Measurements from ENCODE around the gene FAM78B.

The FAM78B gene

GRCh38 chr1:166064951-166065350 is 101.8 kb downstream of the FAM78B start:
- no peak for DNase-seq (ENCODE audit: low spot score)

GRCh38 chr1:166064313-166064926 is 102.4 kb downstream of the FAM78B start:
- DNase-seq (ENCODE audit: low spot score) = no peak

DNA sequence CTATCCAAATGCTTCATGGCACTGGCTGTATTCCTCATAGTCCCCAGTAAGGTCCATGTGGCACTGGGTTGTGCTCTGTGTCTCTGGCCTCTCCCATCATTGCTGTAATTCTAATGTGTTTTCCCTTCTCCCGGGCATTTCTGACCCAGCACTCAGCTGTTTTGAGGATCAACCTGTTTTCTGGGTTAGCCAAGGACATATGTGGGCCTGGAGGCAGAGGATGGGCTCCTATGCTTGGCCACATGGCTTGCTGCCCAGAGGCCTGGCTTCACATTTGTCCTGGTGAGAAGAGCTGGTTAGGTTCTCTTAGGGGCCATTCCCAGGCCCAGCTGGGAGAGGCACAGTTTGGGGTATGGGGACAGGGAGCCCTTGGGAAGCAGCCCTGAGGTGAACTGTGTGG is 103.1 kb downstream of the FAM78B start:
- DNase-seq (ENCODE audit: low spot score) = no peak

DNA sequence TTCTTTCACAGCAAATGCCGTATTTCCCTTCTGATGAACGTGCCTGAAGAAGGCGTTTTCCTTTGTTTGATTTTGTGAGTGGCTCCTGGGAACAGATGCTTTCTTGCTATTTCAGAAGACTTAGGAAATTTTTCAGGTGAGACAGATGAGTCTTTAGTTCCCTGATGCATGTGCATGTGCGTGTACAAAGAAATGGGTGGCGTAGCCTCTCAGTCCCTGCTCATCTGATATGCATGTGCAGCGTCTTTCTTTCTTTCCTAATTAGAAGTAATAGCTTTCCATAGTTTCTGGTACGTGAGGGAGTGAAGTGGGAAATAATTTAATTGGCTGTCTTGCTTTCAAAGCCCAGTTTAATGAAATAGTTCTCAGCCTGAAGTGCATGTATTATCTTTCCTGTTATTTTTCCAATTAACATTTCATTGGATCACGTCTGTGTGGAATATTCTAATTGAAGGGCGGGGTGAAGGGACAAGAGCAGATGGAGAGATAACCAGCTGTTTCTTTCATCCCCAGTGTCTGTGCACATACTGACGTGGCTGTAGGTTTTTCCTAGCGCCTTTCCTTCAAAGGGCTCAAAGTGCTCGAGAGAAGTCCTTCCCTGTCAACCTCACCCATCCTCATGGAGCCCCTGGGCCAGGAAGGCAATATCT is 104.3 kb downstream of the FAM78B start:
- DNase-seq (ENCODE audit: low spot score) = no peak

- DNase-seq (ENCODE audit: low spot score) = no peak
Measured at GRCh38 chr1:166057650-166058049, 109.2 kb downstream of the FAM78B start.

DNA sequence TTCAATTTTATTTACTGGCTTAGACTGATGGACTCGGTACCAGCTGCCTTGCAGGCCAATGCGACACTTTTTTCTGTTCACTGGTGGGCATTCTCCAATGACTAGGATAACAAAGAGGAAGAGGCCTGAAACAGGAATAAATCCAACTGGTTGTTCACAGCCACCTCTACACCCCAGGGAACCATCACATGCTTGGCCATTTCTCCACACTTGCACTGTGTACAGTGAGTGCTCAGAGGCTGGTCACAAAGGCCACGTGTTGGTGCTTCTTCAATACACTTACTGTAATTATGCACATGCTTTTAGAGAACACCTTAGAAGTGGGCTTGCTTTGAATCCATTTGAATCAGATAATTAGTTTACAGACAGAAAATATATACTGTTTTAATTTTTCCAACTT is 113.4 kb downstream of the FAM78B start:
- DNase-seq (ENCODE audit: low spot score) = no peak

GRCh38 chr1:166040202-166040997 is 126.4 kb downstream of the FAM78B start:
- DNase-seq (ENCODE audit: low spot score) = no peak

DNA sequence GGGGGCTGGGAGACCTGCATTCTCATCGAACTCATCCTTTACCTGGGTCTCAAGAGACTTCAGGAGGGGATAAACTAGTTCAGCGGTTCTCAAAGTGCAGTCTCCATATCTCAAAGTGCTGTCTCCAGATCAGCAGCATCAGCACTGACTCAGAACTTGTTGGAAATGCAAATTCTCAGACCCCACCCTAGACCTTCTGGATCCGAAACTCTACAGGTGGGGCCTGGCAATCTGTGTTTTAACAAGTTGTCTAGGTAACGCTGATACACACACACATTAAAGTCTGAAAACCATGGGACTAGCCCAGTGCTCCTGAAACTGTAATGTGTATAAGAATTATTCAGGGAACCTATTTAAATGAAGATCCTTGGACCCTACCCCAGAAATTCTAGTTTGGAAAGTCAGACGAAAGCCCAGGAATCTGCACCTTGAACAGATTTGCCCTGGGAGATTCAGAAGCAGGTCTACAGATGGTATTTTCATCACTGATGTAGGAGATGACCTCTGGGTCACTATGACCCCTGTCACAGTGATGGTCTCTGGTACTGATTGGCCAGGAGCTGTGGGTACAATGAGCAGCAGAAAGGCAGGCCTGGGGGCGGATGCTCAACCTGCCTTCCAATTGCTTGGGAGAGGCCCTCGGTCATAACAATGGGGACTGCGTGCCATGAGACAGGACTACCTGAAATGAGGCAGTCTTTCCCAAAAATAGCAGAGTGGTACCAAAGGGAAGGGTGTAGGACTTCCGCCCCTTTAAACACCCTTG is 127.2 kb downstream of the FAM78B start:
- no peak for DNase-seq (ENCODE audit: low spot score)

- DNase-seq (ENCODE audit: low spot score) = no peak
Measured at GRCh38 chr1:166036092-166036491, 130.7 kb downstream of the FAM78B start.

- no peak for DNase-seq (ENCODE audit: low spot score)
Measured at GRCh38 chr1:166032572-166033371, 134.0 kb downstream of the FAM78B start.

DNA sequence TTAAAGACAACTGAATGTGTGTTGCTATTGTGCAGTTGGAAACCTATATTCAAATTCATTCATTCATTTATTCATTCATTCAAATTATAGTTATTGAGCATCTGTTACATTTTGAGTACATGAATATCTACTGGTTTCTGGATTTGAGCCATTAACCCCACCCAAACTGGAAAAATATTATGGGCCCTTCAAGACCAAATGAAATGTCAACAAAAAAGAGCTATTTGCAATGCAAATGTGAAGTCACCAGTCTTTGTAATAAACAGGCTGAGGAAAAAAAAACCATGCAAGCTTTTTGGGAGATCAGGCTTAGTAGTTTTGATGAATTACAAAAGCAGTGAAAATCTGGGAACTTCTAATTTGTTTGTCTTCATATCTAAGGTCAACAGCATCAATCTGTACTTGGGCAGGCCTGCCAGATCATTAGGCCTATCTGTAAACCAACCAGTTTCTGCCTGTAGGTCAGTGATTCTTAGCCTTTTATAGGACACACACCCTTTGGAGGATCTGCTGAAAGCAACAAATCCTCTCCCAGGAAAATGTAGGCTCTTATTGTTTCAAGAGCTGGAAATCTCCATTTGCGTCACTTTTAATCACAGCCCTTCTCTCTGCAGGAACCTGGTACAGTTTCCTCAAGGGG is 134.7 kb downstream of the FAM78B start:
- no peak for DNase-seq (ENCODE audit: low spot score)

DNA sequence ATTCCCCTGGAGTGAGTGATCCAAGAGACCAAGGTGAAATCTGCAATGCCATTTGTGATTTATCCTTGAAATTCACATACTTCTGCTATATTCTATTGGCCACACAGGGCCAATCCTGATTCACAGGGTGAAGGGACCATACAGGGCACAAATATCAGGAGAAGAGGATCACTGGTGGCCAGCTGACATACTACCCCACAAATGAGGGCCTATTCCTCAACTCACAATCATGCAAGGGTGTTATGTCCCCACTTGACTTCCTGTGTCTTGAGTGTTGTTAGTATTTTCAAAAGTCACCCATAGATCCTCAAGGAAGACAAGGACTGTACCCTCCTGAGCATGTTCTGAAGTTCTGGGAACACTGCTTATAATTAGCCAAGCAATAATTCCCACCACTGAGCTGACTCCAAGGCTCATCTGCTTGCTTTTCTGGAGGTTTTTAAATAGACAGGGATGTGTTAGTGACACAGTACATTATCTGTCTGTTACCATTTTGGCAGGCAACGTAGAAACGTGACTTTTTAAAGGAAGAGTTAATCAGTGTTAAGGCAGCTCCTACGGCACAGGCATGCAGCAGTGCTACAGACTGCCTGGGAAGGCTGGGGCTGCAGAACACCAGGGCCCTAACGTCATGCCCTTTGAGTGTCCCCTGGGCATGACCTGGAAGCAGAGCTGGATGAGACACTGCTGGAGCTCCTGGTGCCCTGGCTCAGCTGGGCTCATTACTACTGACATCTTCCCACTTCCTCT is 137.4 kb downstream of the FAM78B start:
- no peak for DNase-seq (ENCODE audit: low spot score)

- no peak for DNase-seq (ENCODE audit: low spot score)
Measured at GRCh38 chr1:166026555-166026954, 140.2 kb downstream of the FAM78B start.

DNA sequence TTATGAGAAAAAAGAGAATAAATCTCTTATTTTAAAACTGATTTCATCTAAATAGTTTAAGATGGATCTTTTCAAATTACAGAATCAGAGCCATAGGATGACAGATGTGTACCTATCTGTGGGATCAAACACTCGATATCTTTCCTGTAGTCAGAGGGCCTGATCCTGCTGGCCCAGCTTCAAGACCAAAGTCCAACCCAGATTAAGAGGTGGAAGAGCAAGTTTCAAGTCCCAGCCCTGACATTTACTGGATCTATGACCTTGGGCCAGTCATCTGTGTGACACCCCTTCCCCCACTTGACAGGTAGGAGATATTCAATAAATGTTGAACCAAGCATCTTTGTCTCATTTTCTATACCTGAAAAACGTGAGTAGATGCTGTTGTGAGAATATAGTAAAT is 140.7 kb downstream of the FAM78B start:
- no peak for DNase-seq (ENCODE audit: low spot score)

DNA sequence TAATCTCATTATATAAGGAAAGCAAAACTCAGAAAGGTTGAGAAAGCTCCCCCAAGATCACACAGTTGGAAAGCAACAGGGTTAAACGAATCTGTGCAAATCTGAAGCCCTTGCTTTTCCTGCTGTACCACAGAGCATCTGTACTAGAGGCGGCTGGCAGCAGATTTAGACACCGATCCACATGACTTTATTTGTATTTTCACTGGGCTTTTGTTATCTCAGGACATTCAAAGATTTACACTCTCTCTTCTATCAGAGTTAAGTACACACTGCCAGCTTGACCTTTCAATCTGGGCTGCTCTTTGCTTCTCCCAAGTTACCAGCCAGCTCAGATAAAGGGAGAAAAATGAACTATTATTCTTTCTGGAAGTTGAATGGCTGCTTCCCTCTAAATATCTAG is 146.6 kb downstream of the FAM78B start:
- no peak for DNase-seq (ENCODE audit: low spot score)
